Pulmonary artery endothelial cell (primary cell): Measurements from ENCODE around the gene FCAMR. TPM values are rescaled to one million over a fixed set of nuclear protein-coding genes. Genes with fewer than 3 reads are reported as not detected.

Source experiments
- DNase-seq: peaks from one replicate; pipeline ENCODE4 v3.0.0-alpha.2; 2011; ENCODE audit warnings: low read depth, low spot score
- total RNA-seq: library from RNA; depleted of rRNA; stranded (reverse); fragments of >200 nt; gene quantifications from 2 replicates; pipeline ENCODE4 v1.2.3, GENCODE V29; 2014

The FCAMR gene
- total RNA-seq, 1 donor from 2014 or later = not detected

- DNase-seq = no peak
Measured at GRCh38 chr1:206909883-206910318, 60.4 kb downstream of the FCAMR start.

GRCh38 chr1:206909161-206909882 is 60.9 kb downstream of the FCAMR start:
- no peak for DNase-seq

GRCh38 chr1:206908038-206908437 is 62.2 kb downstream of the FCAMR start:
- no peak for DNase-seq

Other genes starting within 250 kb of the FCAMR start
- not detected in 2 replicates for gene IL19, start 199.7 kb downstream of the FCAMR start, total RNA-seq
- not detected in 2 replicates for gene IL10, start 198.0 kb downstream of the FCAMR start, total RNA-seq
- gene IL20, start 104.8 kb downstream of the FCAMR start, total RNA-seq = not detected in 2 replicates
- not detected in 2 replicates for gene IL24, start 73.0 kb downstream of the FCAMR start, total RNA-seq
- gene FCMR, start 48.5 kb downstream of the FCAMR start, total RNA-seq = not detected in 2 replicates
- not detected in 2 replicates for gene PIGR, start 24.0 kb downstream of the FCAMR start, total RNA-seq
- gene C1orf116, start 62.3 kb upstream of the FCAMR start, total RNA-seq = under 0.01 TPM in 1 of 2 replicates, not detected in the other
- gene YOD1, start 80.7 kb upstream of the FCAMR start, total RNA-seq = 7.3 and 10.4 TPM in 2 replicates
- 1.1 and 1.8 TPM in 2 replicates for gene PFKFB2, start 82.8 kb upstream of the FCAMR start, total RNA-seq
- not detected in 2 replicates for gene C4BPB, start 118.4 kb upstream of the FCAMR start, total RNA-seq
- gene C4BPA, start 133.8 kb upstream of the FCAMR start, total RNA-seq = not detected in 2 replicates